ENCODE measurements around the gene ZGPAT. TPM values are rescaled to one million over a fixed set of nuclear protein-coding genes. Genes with fewer than 3 reads are reported as not detected.

Gene ZGPAT
- total RNA-seq, 2 donors from 2014 or later = 28.8 to 29.5 TPM

- 92 to 97% methylated on average over 11 to 16 of the region's 16 CpGs for WGBS, 2 experiments (ENCODE audit: insufficient coverage in 1 of 2, insufficient read length in 1 of 2)
Observed at GRCh38 chr20:63783970-63784369, 76.1 kb downstream of the ZGPAT start.

GRCh38 chr20:63785691-63786131, 77.9 kb downstream of the ZGPAT start:
- H3K27ac ChIP-seq (ENCODE audit: low read depth, low read length) = peak overlapping the region; percentile 53
- whole genome bisulfite sequencing, 2 experiments (ENCODE audit: insufficient coverage in 1 of 2, insufficient read length in 1 of 2) = 85 to 87% methylated on average over 9 to 14 of the region's 14 CpGs
- H3K27me3 Mint-ChIP-seq (ENCODE audit: insufficient read depth) = no peaks in the 10 kb centered on the region
- H3K27me3 ChIP-seq (ENCODE audit: control insufficient read depth, insufficient read depth, low read length, poor library complexity, severe bottlenecking) = no peaks in the 10 kb centered on the region
- peaks cover 11% of the 10 kb centered on the region for H3K36me3 ChIP-seq (ENCODE audit: control insufficient read depth, insufficient read depth, low read length)
- no peak for DNase-seq
- no peaks in the 10 kb centered on the region for H3K4me1 ChIP-seq (ENCODE audit: control insufficient read depth, insufficient read depth, low read length)
- no peak overlapping the region for H3K4me3 Mint-ChIP-seq
- no peaks in the 10 kb centered on the region for H3K9me3 Mint-ChIP-seq
- no peaks in the 10 kb centered on the region for H3K4me1 Mint-ChIP-seq
- H3K9me3 ChIP-seq (ENCODE audit: control insufficient read depth, low read length) = no peaks in the 10 kb centered on the region
- no peak overlapping the region for H3K4me3 ChIP-seq (ENCODE audit: low read length)
- no peak overlapping the region for H3K9ac ChIP-seq (ENCODE audit: extremely low read depth, low read length, poor library complexity, severe bottlenecking)
- peaks cover 17% of the 10 kb centered on the region for H3K36me3 Mint-ChIP-seq (ENCODE audit: low read depth)
- H3K27ac Mint-ChIP-seq = no peak overlapping the region
- TF ChIP-seq CTCF (conservative IDR thresholded peaks at IDR 0.05) = no peak

More at GRCh38 chr20:63783970-63784369, 76.1 kb downstream of the ZGPAT start:
- Histone ChIP-seq H3K4me3 (ENCODE audit: low read length) (no peak overlapping the region), H3K9ac (ENCODE audit: extremely low read depth, low read length, poor library complexity, severe bottlenecking) (no peak overlapping the region), H3K36me3 (ENCODE audit: control insufficient read depth, insufficient read depth, low read length) (no peaks in the 10 kb centered on the region), H3K9me3 (ENCODE audit: control insufficient read depth, low read length) (no peaks in the 10 kb centered on the region), H3K27ac (ENCODE audit: low read depth, low read length) (no peak overlapping the region), H3K27me3 (ENCODE audit: control insufficient read depth, insufficient read depth, low read length, poor library complexity, severe bottlenecking) (no peaks in the 10 kb centered on the region), H3K4me1 (ENCODE audit: control insufficient read depth, insufficient read depth, low read length) (no peaks in the 10 kb centered on the region)
- no peak overlapping the region for H3K4me3 Mint-ChIP-seq
- H3K36me3 Mint-ChIP-seq (ENCODE audit: low read depth) = peaks cover 7% of the 10 kb centered on the region
- no peaks in the 10 kb centered on the region for H3K27me3 Mint-ChIP-seq (ENCODE audit: insufficient read depth)
- DNase-seq = no peak
- no peaks in the 10 kb centered on the region for H3K9me3 Mint-ChIP-seq
- H3K27ac Mint-ChIP-seq = no peak overlapping the region
- no peak for TF ChIP-seq CTCF (conservative IDR thresholded peaks at IDR 0.05)
- no peaks in the 10 kb centered on the region for H3K4me1 Mint-ChIP-seq

Other genes with a start within 250 kb of the ZGPAT start
- 10 to 100 TPM; 36.4 to 62.8 TPM for gene KCNQ2, start 235.4 kb upstream of the ZGPAT start, total RNA-seq
- gene EEF1A2, start 209.0 kb upstream of the ZGPAT start, total RNA-seq = 10 to 100 TPM; 12.1 to 22.6 TPM
- 100 to 1,000 TPM; 247 to 296 TPM for gene PPDPF, start 187.3 kb upstream of the ZGPAT start, total RNA-seq
- under 1 TPM in 1 of 2 donors, not detected in 1; 0.22 TPM for gene PTK6, start 170.7 kb upstream of the ZGPAT start, total RNA-seq
- gene SRMS, start 160.3 kb upstream of the ZGPAT start, total RNA-seq = not detected
- gene FNDC11, start 153.9 kb upstream of the ZGPAT start, total RNA-seq = 1 to 10 TPM; 1.8 to 2.4 TPM
- gene HELZ2, start 133.8 kb upstream of the ZGPAT start, total RNA-seq = 10 to 100 TPM; 34.5 to 37.0 TPM
- 10 to 100 TPM; 11.5 to 12.3 TPM for gene GMEB2, start 80.9 kb upstream of the ZGPAT start, total RNA-seq
- 10 to 100 TPM in 1 of 2 donors, 1 to 10 TPM in 1; 6.7 to 18.3 TPM for gene STMN3, start 54.6 kb upstream of the ZGPAT start, total RNA-seq
- 10 to 100 TPM; 33.9 to 36.7 TPM for gene RTEL1, start 49.7 kb upstream of the ZGPAT start, total RNA-seq
- gene TNFRSF6B, start 11.4 kb upstream of the ZGPAT start, total RNA-seq = not detected
- 10 to 100 TPM; 41.6 to 46.2 TPM for gene ARFRP1, start 63 bp upstream of the ZGPAT start, total RNA-seq
- gene LIME1, start 28.6 kb downstream of the ZGPAT start, total RNA-seq = 10 to 100 TPM in 1 of 2 donors, 1 to 10 TPM in 1; 7.6 to 10.1 TPM
- gene SLC2A4RG, start 31.7 kb downstream of the ZGPAT start, total RNA-seq = 100 to 1,000 TPM in 1 of 2 donors, 10 to 100 TPM in 1; 69.3 to 108 TPM
- 10 to 100 TPM; 24.9 to 25.9 TPM for gene ZBTB46, start 123.2 kb downstream of the ZGPAT start, total RNA-seq
- not detected for gene ABHD16B, start 153.5 kb downstream of the ZGPAT start, total RNA-seq
- 10 to 100 TPM; 68.3 to 85.2 TPM for gene TPD52L2, start 157.2 kb downstream of the ZGPAT start, total RNA-seq
- 10 to 100 TPM; 25.8 to 26.8 TPM for gene DNAJC5, start 187.1 kb downstream of the ZGPAT start, total RNA-seq
- gene UCKL1, start 248.4 kb downstream of the ZGPAT start, total RNA-seq = 10 to 100 TPM; 36.5 to 47.8 TPM